Activated CD4-positive, alpha-beta T cell treated with anti-CD3 and anti-CD28 coated beads for 4 hours (primary cell): Measurements from ENCODE around the gene AP3S2.
A peak's percentile ranks its signal among the peaks of the same experiment; 100 is the strongest.
"Not testable (repeated sequence)": the region's sequence is repeated elsewhere in the genome, so short reads cannot be mapped to it uniquely, and the experiment has no call there.

Experiments used
- DNase-seq, 2 donors: peaks; one replicate each; pipeline ENCODE4 v3.0.0-alpha.2; 2020

The AP3S2 gene

GRCh38 chr15:89903015-89903857 lies 9.4 kb upstream of the AP3S2 start:
- no peak for DNase-seq

- no peak for DNase-seq
Observed at GRCh38 chr15:89900849-89901248, 7.1 kb upstream of the AP3S2 start.

GRCh38 chr15:89899951-89900567 lies 6.3 kb upstream of the AP3S2 start:
- DNase-seq = no peak

- no peak for DNase-seq
Observed at GRCh38 chr15:89899295-89899945, 5.6 kb upstream of the AP3S2 start.

GRCh38 chr15:89898614-89899294 lies 5.0 kb upstream of the AP3S2 start:
- DNase-seq = peak; percentile 22 to 32

- no peak for DNase-seq
Observed at GRCh38 chr15:89898146-89898545, 4.4 kb upstream of the AP3S2 start.

- no peak for DNase-seq
Observed at GRCh38 chr15:89893027-89893426, 767 bp downstream of the AP3S2 start.

GRCh38 chr15:89888214-89888804 lies 5.5 kb downstream of the AP3S2 start:
- no peak for DNase-seq

- DNase-seq = no peak
Observed at GRCh38 chr15:89885611-89886010, 8.2 kb downstream of the AP3S2 start.

- DNase-seq = not testable (repeated sequence)
Observed at GRCh38 chr15:89885179-89885578, 8.6 kb downstream of the AP3S2 start.

GRCh38 chr15:89883518-89883917 lies 10.3 kb downstream of the AP3S2 start:
- no peak for DNase-seq

- DNase-seq = no peak
Observed at GRCh38 chr15:89880727-89881126, 13.1 kb downstream of the AP3S2 start.

GRCh38 chr15:89878323-89878722 lies 15.5 kb downstream of the AP3S2 start:
- no peak for DNase-seq

GRCh38 chr15:89877083-89877425 lies 16.7 kb downstream of the AP3S2 start:
- DNase-seq = no peak

GRCh38 chr15:89876396-89877082 lies 17.3 kb downstream of the AP3S2 start:
- no peak for DNase-seq

GRCh38 chr15:89875741-89876140 lies 18.1 kb downstream of the AP3S2 start:
- no peak for DNase-seq

- peak; percentile 72 to 79 for DNase-seq
Observed at GRCh38 chr15:89874926-89875564, 18.7 kb downstream of the AP3S2 start.

- no peak for DNase-seq
Observed at GRCh38 chr15:89870688-89871288, 23.0 kb downstream of the AP3S2 start.

- no peak for DNase-seq
Observed at GRCh38 chr15:89870006-89870405, 23.8 kb downstream of the AP3S2 start.

- not testable (repeated sequence) for DNase-seq
Observed at GRCh38 chr15:89869490-89869889, 24.3 kb downstream of the AP3S2 start.

GRCh38 chr15:89864958-89865739 lies 28.6 kb downstream of the AP3S2 start:
- no peak for DNase-seq
